Naive thymus-derived CD8-positive, alpha-beta T cell (primary cell): ENCODE data around the gene PYCARD. TPM values are rescaled to one million over a fixed set of nuclear protein-coding genes. Genes with fewer than 3 reads are reported as not detected.

Experiments
- ATAC-seq, 2 donors: fragments of 150-1000 bp; cut with Tn5 transposase in 1 of 2; sonication (Bioruptor Pico), chemical (Tn5 transposase) in 1 of 2; 1 replicate in 1 of 2; 2 replicates in 1 of 2; pipeline ENCODE4 v1.10.0; 2021; ENCODE audit warnings: mild to moderate bottlenecking in 2 of 2, moderate library complexity in 2 of 2
- POLR2A ChIA-PET: fragments of 350-600 bp; sonication (Branson Sonifier 250); formaldehyde crosslinking; loops from one replicate; lab custom pipeline; 2021; ENCODE audit warnings: antibody characterized with exemption; lab: Charles Lee
- DNase-seq, 10 donors: peaks; one replicate each; pipeline versions ENCODE4 v3.0.0 to v3.0.0-alpha.2; 2020 to 2022
- H3K27ac Mint-ChIP-seq, 10 donors: one replicate each; pipeline ENCODE4 v1.8.0; 2020 to 2022; ENCODE audit warnings: mild to moderate bottlenecking in 10 of 10, mixed read lengths in 10 of 10, moderate library complexity in 4 of 10, inconsistent platforms in 1 of 10
- H3K27me3 Mint-ChIP-seq, 5 donors: one replicate each; pipeline ENCODE4 v1.8.0; 2021 to 2022; ENCODE audit warnings: mixed read lengths in 5 of 5
- H3K36me3 Mint-ChIP-seq, 3 donors: one replicate each; pipeline ENCODE4 v1.8.0; 2020 to 2022; ENCODE audit warnings: mixed read lengths in 3 of 3, mild to moderate bottlenecking in 2 of 3, inconsistent platforms in 1 of 3
- H3K4me1 Mint-ChIP-seq, 4 donors: one replicate each; pipeline ENCODE4 v1.8.0; 2021 to 2022; ENCODE audit warnings: mixed read lengths in 4 of 4
- H3K4me3 Mint-ChIP-seq, 10 donors: one replicate each; pipeline ENCODE4 v1.8.0; 2020 to 2022; ENCODE audit warnings: mild to moderate bottlenecking in 10 of 10, mixed read lengths in 10 of 10, moderate library complexity in 6 of 10, inconsistent platforms in 1 of 10
- H3K9me3 Mint-ChIP-seq, 9 donors: one replicate each; pipeline ENCODE4 v1.8.0; 2020 to 2022; ENCODE audit warnings: mixed read lengths in 9 of 9, mild to moderate bottlenecking in 3 of 9, inconsistent platforms in 1 of 9, moderate library complexity in 1 of 9
- polyA plus RNA-seq, 3 donors: library from polyadenylated mRNA; unstranded; fragments of 300-500 nt; fragmentation: Illumina TruSeq; gene quantifications; one replicate each; pipeline ENCODE4 v1.2.3, GENCODE V29; 2021
- total RNA-seq, 8 experiments: library from RNA in 2 of 8; stranded (reverse) in 2 of 8; gene quantifications; one replicate each; pipeline ENCODE4 v1.2.3 and lab custom pipeline; 2021 to 2026

Gene PYCARD
- total and polyA plus RNA-seq, 5 experiments from 2014 or later: 22.0 to 65.2 (median 39.3) TPM

DNA sequence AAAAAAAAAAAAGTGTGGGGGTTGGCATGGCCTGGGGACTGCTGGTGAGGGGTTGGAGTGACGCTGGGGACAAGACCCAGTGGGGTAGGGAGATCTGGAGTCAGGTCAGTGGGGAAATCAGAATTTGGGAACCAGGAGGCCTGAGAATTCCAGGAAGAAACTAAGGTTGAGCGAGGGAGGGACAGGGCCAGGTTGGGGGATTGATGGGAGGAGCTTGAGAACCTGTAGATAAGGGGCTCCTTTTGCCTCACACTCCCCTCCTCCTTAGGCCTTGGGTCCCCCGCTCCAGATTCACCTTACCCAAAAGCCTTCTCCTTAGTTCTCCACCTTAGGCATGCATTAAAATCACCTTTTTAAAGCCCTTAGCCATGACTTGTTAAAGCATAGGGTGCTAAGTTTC is 22.6 kb upstream of the PYCARD start:
- Mint-ChIP-seq H3K9me3 (no peaks in the 10 kb centered on the region), H3K4me3 (no peak overlapping the region), H3K27me3 (peaks cover 2 to 16% (median 11%) of the 10 kb centered on the region in 5 donors), H3K36me3 (no peaks in the 10 kb centered on the region), H3K27ac (peak overlapping the region in 1 of 10 donors; percentile 37), H3K4me1 (peaks cover 0 to 6% (median 0%) of the 10 kb centered on the region in 4 donors)
- POLR2A ChIA-PET: no interaction called here
- DNase-seq: no peak
- no peak for ATAC-seq

DNA sequence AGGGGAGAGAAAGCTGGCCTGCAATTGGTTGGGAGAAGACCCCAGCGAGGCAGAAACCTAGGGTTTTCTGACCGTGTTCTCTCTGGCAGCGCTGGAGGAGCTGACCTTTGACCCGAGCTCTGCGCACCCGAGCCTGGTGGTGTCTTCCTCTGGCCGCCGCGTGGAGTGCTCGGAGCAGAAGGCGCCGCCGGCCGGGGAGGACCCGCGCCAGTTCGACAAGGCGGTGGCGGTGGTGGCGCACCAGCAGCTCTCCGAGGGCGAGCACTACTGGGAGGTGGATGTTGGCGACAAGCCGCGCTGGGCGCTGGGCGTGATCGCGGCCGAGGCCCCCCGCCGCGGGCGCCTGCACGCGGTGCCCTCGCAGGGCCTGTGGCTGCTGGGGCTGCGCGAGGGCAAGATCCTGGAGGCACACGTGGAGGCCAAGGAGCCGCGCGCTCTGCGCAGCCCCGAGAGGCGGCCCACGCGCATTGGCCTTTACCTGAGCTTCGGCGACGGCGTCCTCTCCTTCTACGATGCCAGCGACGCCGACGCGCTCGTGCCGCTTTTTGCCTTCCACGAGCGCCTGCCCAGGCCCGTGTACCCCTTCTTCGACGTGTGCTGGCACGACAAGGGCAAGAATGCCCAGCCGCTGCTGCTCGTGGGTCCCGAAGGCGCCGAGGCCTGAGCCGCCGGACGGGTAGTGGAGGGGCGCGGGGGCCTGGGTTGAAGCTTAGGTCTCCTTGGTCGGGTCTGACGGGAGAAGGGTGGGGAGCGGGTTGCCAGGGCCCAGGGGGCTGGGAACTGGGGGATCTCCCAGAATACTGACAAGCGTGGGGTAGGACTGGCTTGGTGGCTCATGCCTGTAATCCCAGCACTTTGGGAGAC is 21.8 kb upstream of the PYCARD start:
- H3K9me3 Mint-ChIP-seq: no peaks in the 10 kb centered on the region
- no peak overlapping the region for H3K27ac Mint-ChIP-seq
- no peak for DNase-seq
- no peaks in the 10 kb centered on the region for H3K36me3 Mint-ChIP-seq
- H3K4me1 Mint-ChIP-seq: peaks cover 0 to 6% (median 0%) of the 10 kb centered on the region in 4 donors
- H3K4me3 Mint-ChIP-seq: no peak overlapping the region
- POLR2A ChIA-PET: no interaction called here
- peaks cover 2 to 18% (median 11%) of the 10 kb centered on the region in 5 donors for H3K27me3 Mint-ChIP-seq
- no peak for ATAC-seq

DNA sequence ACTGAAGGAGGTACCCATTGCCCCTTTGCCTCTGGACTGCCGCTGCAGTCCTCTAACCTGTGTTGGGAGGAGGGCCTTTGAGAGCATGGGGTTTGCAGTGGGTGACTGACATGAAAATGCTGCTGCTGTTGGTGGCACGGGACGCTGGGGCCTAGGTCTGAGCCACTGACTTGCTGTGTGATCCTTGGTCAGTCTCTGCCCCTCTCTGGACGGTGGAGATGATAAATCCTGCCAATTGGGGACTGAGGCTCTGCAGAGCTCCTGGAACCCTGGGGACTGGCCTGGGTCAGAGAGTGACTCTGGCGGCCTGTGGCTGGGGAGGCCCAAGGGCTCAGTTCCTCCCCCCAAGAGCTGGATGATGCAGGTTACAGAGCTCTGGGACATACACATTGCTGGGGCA is 20.5 kb upstream of the PYCARD start:
- Mint-ChIP-seq H3K9me3 (no peaks in the 10 kb centered on the region), H3K4me1 (peaks cover 0 to 6% (median 0%) of the 10 kb centered on the region in 4 donors), H3K27me3 (peaks cover 3 to 31% (median 21%) of the 10 kb centered on the region in 5 donors), H3K4me3 (no peak overlapping the region), H3K36me3 (no peaks in the 10 kb centered on the region), H3K27ac (no peak overlapping the region)
- DNase-seq (no peak), ATAC-seq (no peak)
- POLR2A ChIA-PET: no interaction called here

DNA sequence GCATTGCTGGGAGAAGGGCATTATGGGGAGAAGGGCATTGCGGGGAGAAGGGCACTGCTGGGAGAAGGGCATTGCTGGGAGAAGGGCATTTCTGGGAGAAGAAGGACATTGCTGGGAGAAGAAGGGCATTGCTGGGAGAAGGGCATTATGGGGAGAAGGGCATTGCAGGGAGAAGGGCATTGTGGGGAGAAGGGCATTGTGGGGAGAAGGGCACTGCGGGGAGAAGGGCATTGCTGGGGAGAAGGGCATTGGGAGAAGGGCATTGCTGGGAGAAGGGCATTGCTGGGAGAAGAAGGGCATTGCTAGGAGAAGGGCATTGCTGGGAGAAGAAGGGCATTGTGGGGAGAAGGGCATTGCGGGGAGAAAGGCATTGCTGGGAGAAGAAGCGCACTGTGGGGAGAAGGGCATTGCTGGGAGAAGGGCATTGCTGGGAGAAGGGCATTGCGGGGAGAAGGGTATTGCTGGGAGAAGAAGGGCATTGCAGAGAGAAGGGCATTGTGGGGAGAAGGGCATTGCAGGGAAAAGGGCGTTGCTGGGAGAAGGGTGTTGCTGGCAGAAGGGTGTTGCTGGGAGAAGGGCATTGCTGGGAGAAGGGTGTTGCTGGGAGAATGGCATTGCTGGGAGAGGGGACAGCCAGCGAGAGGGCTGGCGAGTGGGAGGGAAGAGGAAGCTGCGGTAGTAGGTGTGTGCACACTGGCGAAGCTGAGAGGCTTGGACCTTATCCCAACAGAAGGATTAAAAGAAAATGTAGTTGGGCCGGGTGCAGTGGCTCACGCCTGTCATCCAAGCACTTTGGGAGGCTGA is 19.0 kb upstream of the PYCARD start:
- H3K4me3 Mint-ChIP-seq: no peak overlapping the region
- POLR2A ChIA-PET: interaction anchor here (0.7 kb wide), 1 partner anchor 41 kb away, joined by 4 read pairs; no protein-coding TSS in a partner anchor
- no peaks in the 10 kb centered on the region for H3K9me3 Mint-ChIP-seq
- no peak for DNase-seq
- H3K27me3 Mint-ChIP-seq: peaks cover 5 to 42% (median 21%) of the 10 kb centered on the region in 5 donors
- ATAC-seq: no peak
- H3K4me1 Mint-ChIP-seq: peaks cover 5 to 9% (median 7%) of the 10 kb centered on the region in 4 donors
- H3K27ac Mint-ChIP-seq: no peak overlapping the region
- H3K36me3 Mint-ChIP-seq: no peaks in the 10 kb centered on the region

DNA sequence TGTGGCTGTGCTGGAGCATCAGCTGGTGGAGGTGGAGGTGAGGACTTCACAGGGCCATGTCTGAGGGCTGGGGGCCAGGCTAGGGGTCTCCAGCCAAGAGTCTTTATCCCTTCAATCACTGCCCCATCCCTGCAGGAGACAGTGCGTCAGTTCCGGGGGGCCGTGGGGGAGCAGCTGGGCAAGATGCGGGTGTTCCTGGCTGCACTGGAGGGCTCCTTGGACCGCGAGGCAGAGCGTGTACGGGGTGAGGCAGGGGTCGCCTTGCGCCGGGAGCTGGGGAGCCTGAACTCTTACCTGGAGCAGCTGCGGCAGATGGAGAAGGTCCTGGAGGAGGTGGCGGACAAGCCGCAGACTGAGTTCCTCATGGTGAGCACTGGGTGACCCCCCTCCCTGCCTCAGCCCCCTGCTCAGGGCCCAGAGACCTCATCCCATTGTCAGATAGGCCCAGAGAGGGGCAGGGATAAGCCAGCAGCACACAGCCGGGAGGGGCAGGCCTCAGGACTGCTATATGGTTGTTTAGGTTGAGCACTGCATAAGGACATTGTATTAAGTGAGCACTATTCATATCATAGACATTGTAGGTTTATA is 16.7 kb upstream of the PYCARD start:
- ATAC-seq (no peak), DNase-seq (no peak)
- H3K27ac Mint-ChIP-seq: no peak overlapping the region
- peaks cover 8 to 56% (median 27%) of the 10 kb centered on the region in 5 donors for H3K27me3 Mint-ChIP-seq
- no peaks in the 10 kb centered on the region for H3K9me3 Mint-ChIP-seq
- POLR2A ChIA-PET: no interaction called here
- no peak overlapping the region for H3K4me3 Mint-ChIP-seq
- H3K4me1 Mint-ChIP-seq: peaks cover 14 to 23% (median 20%) of the 10 kb centered on the region in 4 donors
- no peaks in the 10 kb centered on the region for H3K36me3 Mint-ChIP-seq

DNA sequence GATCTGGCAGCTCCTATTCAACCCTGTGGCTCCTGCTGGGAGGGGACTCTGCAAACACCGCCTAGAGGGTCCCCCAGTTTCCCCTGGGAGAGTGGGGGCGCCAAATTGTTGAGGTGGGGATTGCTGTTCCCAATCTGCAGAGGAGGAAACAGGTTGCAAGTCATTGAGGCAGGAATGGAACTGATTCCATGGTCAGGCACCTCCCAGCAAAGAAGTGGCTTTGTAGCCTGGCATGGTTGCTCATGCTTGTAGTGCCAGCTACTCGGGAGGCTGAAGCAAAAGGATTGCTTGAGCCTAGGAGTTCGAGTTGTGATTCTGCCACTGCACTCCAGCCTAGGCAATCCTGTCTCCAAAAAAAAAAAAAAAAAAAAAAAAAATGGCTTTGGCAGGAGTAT is 14.6 kb upstream of the PYCARD start:
- POLR2A ChIA-PET: interaction anchor here (0.6 to 4.6 kb wide), 4 partner anchors 15 to 123 kb away, joined by 3 to 34 read pairs (median 10); partner anchors contain the start of genes FUS, PYCARD and VKORC1

DNA sequence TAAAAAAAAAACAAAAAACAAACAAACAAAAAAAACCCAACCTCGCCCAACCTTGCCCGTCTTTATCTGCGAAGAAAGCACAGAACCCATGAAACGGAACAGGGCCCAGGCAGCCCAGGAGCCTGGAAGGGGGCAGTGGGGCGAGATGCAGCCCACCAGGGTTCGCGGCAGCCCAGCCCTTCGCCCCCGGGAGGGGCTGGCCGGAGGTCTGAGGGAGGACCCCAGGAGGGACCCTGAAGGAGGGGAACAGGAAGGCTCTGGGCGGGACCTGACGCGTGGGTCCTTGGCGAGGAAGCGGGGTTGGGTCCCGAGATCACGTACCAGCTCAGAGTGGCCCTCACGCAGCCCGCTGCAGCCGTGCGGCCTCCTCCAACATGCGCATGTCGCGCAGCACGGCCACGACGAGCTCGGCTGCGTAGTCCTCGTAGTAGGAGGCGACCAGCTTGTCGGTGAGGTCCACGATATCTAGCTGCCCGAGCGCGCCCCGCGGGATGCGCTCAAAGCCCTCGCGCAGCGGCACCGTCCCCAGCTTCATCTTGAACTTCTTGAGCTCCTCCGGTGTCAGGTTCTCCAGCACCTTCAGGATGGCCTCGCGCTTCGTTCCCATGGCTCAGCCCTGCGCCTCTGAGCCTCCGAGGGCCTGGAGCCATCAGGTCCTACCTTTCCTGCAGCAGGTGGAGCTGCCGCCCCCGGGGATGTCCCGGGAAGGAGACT is 14.0 kb upstream of the PYCARD start, which contains the start of gene PYDC1:
Gene PYDC1 (minus strand): TSS at position 714 of the 714 bp plus-strand sequence. CDS start 107 bp downstream, at position 607.
- no peak for DNase-seq
- Mint-ChIP-seq H3K4me3 (peak within 1 kb of the TSS; percentile 67 to 91 (median 81)), H3K27ac (peak within 1 kb of the TSS in 1 of 10 donors; percentile 35), H3K27me3 (peaks cover 8 to 55% (median 29%) of the 10 kb centered on the region in 5 donors), H3K4me1 (peaks cover 11 to 25% (median 23%) of the 10 kb centered on the region in 4 donors), H3K36me3 (no peaks in the 10 kb centered on the region), H3K9me3 (no peaks in the 10 kb centered on the region)
- POLR2A ChIA-PET: interaction anchor here (0.7 to 4.6 kb wide), 3 partner anchors 15 to 89 kb away, joined by 5 to 34 read pairs (median 15); partner anchors contain the start of genes FUS and PYCARD
- ATAC-seq: peak; percentile 30 to 35

More for the DNA sequence above, 14.6 kb upstream of the PYCARD start:
- H3K4me1 Mint-ChIP-seq: peaks cover 14 to 23% (median 23%) of the 10 kb centered on the region in 4 donors
- no peaks in the 10 kb centered on the region for H3K9me3 Mint-ChIP-seq
- no peak overlapping the region for H3K27ac Mint-ChIP-seq
- peak overlapping the region in 9 of 10 donors; percentile 67 to 91 (median 84) for H3K4me3 Mint-ChIP-seq
- H3K36me3 Mint-ChIP-seq: no peaks in the 10 kb centered on the region
- peaks cover 8 to 56% (median 27%) of the 10 kb centered on the region in 5 donors for H3K27me3 Mint-ChIP-seq
- DNase-seq: no peak
- no peak for ATAC-seq

DNA sequence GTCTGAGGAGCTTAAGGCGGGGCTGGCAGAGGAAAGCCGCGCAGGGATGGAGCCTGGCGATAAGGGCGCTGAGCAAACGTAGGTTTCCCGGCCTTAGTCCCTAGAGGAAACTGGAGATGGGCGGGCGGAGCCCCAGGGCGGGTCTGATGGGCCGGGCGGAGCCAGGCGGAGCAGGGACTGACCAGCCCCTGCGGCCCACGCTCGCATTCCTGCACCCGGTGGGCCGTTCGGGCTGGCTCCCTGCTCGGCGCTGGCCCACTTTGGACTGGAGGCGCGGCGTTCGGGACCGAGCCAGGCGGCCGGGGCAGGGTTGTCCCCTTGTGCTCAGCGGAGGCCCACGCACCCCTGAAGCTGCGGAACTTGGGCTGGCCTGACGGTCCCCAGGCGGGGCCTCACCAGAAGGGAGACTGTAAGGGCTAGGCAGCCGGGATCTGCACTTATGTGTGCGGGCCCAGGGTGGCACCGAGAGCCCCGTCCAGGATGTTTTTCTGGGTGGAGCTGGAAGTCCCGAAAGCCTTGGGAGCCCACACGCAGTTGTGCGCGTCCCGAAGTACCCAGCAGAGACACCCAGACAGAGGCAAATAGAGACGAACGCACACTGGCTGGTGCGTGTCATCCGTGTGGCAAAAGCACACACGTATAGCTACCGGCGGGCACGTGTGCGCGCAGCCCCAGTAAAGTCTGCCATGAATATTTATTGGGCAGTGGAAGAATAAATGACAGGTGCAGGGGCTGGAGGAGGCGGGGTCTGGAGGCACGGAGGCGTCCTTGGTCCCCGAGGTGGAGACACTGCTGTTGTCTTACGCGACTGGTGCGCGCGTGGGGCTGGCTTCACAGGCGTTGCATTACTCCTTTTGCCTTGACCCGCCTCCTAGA is 13.0 kb upstream of the PYCARD start:
- H3K4me3 Mint-ChIP-seq: peak overlapping the region; percentile 67 to 91 (median 81)
- H3K36me3 Mint-ChIP-seq: no peaks in the 10 kb centered on the region
- DNase-seq (peak in 2 of 10 donors; percentile 15 to 23), ATAC-seq (peak; percentile 51 to 73)
- peak overlapping the region in 4 of 10 donors; percentile 4 to 38 (median 28) for H3K27ac Mint-ChIP-seq
- H3K27me3 Mint-ChIP-seq: peaks cover 6 to 47% (median 23%) of the 10 kb centered on the region in 5 donors
- H3K4me1 Mint-ChIP-seq: peaks cover 8 to 26% (median 23%) of the 10 kb centered on the region in 4 donors
- POLR2A ChIA-PET: interaction anchor here (0.7 to 4.6 kb wide), 5 partner anchors 14 to 211 kb away, joined by 3 to 34 read pairs (median 5); partner anchors contain the start of genes FUS, KAT8 and PYCARD
- H3K9me3 Mint-ChIP-seq: no peaks in the 10 kb centered on the region

DNA sequence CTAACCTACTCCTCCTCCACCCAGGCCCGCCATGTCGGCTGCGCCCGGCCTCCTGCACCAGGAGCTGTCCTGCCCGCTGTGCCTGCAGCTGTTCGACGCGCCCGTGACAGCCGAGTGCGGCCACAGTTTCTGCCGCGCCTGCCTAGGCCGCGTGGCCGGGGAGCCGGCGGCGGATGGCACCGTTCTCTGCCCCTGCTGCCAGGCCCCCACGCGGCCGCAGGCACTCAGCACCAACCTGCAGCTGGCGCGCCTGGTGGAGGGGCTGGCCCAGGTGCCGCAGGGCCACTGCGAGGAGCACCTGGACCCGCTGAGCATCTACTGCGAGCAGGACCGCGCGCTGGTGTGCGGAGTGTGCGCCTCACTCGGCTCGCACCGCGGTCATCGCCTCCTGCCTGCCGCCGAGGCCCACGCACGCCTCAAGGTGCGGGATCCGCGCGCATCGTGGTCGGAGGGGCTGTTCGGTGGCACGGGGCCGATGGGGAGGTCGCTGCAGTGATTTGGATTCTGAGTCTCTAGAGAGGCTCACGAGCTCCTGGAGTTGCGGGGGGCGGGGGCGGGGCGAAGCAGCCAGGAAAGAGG is 12.2 kb upstream of the PYCARD start:
- ATAC-seq (peak; percentile 46 to 70), DNase-seq (peak in 2 of 10 donors; percentile 6 to 30)
- Mint-ChIP-seq H3K9me3 (no peaks in the 10 kb centered on the region), H3K36me3 (no peaks in the 10 kb centered on the region), H3K27ac (peak overlapping the region in 1 of 10 donors; percentile 4), H3K27me3 (peaks cover 6 to 46% (median 23%) of the 10 kb centered on the region in 5 donors), H3K4me3 (peak overlapping the region; percentile 57 to 86 (median 72)), H3K4me1 (peaks cover 8 to 26% (median 23%) of the 10 kb centered on the region in 4 donors)
- POLR2A ChIA-PET: interaction anchor here (0.6 to 4.6 kb wide), 5 partner anchors 13 to 141 kb away, joined by 3 to 34 read pairs (median 5); partner anchors contain the start of genes FUS, KAT8, PYCARD and ZNF668
